HepG2 (cell line): ENCODE data around the gene ZNF578.

Experiments used
- ARHGAP35 ChIP-seq: sonication (generic); formaldehyde crosslinking; IDR thresholded peaks from 2 replicates; pipeline ENCODE4 v1.9.0; 2022; ENCODE audit warnings: mild to moderate bottlenecking, inconsistent platforms, moderate library complexity, missing genetic modification reagents, borderline replicate concordance
- BRD4 ChIP-seq: sonication (generic); formaldehyde crosslinking; IDR thresholded peaks from 2 replicates; pipeline ENCODE4 v1.4.0; 2020; ENCODE audit warnings: missing genetic modification reagents
- CBX2 ChIP-seq, 2 experiments: fragments of 200-600 bp in 1 of 2; sonication (generic); formaldehyde crosslinking in 1 of 2; IDR thresholded peaks; 2 replicates each; pipeline versions ENCODE4 v1.7.0 to v1.8.1; 2018 to 2022; ENCODE audit warnings: low read depth in 2 of 2, low read length in 1 of 2, mild to moderate bottlenecking in 1 of 2, missing genetic modification reagents in 1 of 2
- CREB1 ChIP-seq, 2 experiments: fragments of 450-650 bp in 1 of 2; IDR thresholded peaks; 2 replicates each; pipeline ENCODE4 v1.6.1; 2016 to 2017; ENCODE audit warnings: control low read depth in 1 of 2, mild to moderate bottlenecking in 1 of 2, missing compliant biosample characterization in 1 of 2, missing genetic modification characterization in 1 of 2
- CTCF ChIP-seq: sonication (generic); formaldehyde crosslinking; IDR thresholded peaks from 2 replicates; pipeline ENCODE4 v1.5.0; 2020; ENCODE audit warnings: mild to moderate bottlenecking, missing genetic modification reagents, moderate library complexity
- EZH2 ChIP-seq: conservative IDR thresholded peaks from 2 replicates; pipeline ENCODE4 v1.6.1; 2012; ENCODE audit warnings: mild to moderate bottlenecking, low read depth, low read length, moderate library complexity
- TAF1 ChIP-seq: sonication (generic); formaldehyde crosslinking; IDR thresholded peaks from 2 replicates; pipeline ENCODE4 v1.4.0; 2020; ENCODE audit warnings: missing genetic modification reagents
- YEATS4 ChIP-seq: sonication (generic); formaldehyde crosslinking; IDR thresholded peaks from 2 replicates; pipeline ENCODE4 v1.4.0; 2020; ENCODE audit warnings: missing genetic modification reagents, borderline replicate concordance
- ZNF10 ChIP-seq: sonication (generic); formaldehyde crosslinking; IDR thresholded peaks from 2 replicates; pipeline ENCODE4 v1.4.0; 2020; ENCODE audit warnings: mild to moderate bottlenecking, low read depth, missing genetic modification reagents, borderline replicate concordance

DNA sequence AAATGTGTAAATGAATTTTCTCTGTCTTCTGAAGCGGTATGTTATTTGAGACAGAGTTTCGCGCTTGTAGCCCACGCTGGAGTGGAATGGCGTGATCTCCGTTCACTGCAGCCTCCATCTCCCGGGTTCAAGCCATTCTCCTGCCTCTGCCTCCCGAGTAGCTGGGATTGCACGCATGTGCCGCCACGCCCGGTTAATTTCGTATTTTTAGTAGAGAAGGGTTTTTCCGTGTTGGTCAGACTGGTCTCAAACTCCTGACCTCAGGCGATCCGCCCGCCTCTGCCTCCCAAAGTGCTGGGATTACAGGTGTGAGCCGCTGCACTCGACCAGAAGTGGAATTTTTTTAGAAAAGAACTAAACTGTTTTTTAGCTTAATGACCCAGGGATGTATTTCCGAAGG is 70.7 kb downstream of the ZNF578 start:
- TF ChIP-seq CTCF (CRISPR knock-in tag) (no peak), EZH2 (no peak), TAF1 (CRISPR knock-in tag) (no peak), ZNF10 (CRISPR knock-in tag) (no peak), BRD4 (no peak), YEATS4 (CRISPR knock-in tag) (no peak), CREB1 (IDR thresholded peaks at IDR 0.05) (no peak), CREB1 (CRISPR knock-in tag; IDR thresholded peaks at IDR 0.05) (no peak), CBX2 (IDR thresholded peaks at IDR 0.05; ENCODE audit: low read depth, low read length) (no peak), CBX2 (CRISPR knock-in tag; IDR thresholded peaks at IDR 0.05; ENCODE audit: low read depth) (no peak), ARHGAP35 (CRISPR knock-in tag) (no peak)
